Tibial nerve (tissue), 3 donors: ENCODE measurements around the gene INO80.

Experiments
- CTCF ChIP-seq, 5 experiments: fragments of 200-600 bp in 3 of 5; fragments of 450-650 bp in 2 of 5; sonication (generic) in 3 of 5; IDR thresholded peaks; one replicate each; pipeline ENCODE4 v1.5.1; 2016 to 2019; ENCODE audit warnings: antibody characterized with exemption in 5 of 5, mild to moderate bottlenecking in 3 of 5, moderate library complexity in 2 of 5
- POLR2A ChIP-seq, 2 donors: fragments of 450-650 bp; IDR thresholded peaks; one replicate each; pipeline ENCODE4 v1.6.1; 2017; ENCODE audit warnings: antibody characterized with exemption in 2 of 2, mild to moderate bottlenecking in 2 of 2, moderate library complexity in 2 of 2

- no peak for TF ChIP-seq CTCF (IDR thresholded peaks at IDR 0.05)
- TF ChIP-seq POLR2A (IDR thresholded peaks at IDR 0.05), result no peak
Observed at GRCh38 chr15:40968290-40969085, 147.6 kb downstream of the INO80 start.
